H1 (cell line): ENCODE results near the gene TMEM59L. TPM values are rescaled to one million over a fixed set of nuclear protein-coding genes. Genes with fewer than 3 reads are reported as not detected.

ENCODE experiments used
- CHD7 ChIP-seq: fragments of 300-600 bp; sonication (generic); IDR thresholded peaks from 2 replicates; pipeline ENCODE4 v1.7.1; 2012; ENCODE audit warnings: low read length, moderate library complexity, mild to moderate bottlenecking, inconsistent platforms; ENCODE audit not compliant: insufficient replicate concordance
- EZH2 ChIP-seq: fragments of 200-600 bp; sonication (generic); IDR thresholded peaks from 2 replicates; pipeline ENCODE4 v1.7.1; 2012; ENCODE audit warnings: low read depth, mild to moderate bottlenecking, moderate library complexity, low read length, inconsistent platforms; ENCODE audit not compliant: severe bottlenecking
- SIX5 ChIP-seq: IDR thresholded peaks from 2 replicates; pipeline ENCODE4 v1.6.1; 2011; ENCODE audit warnings: mild to moderate bottlenecking, low read depth, low read length
- polyA plus RNA-seq, 7 experiments: library from polyadenylated mRNA; depleted of rRNA in 3 of 7; stranded (reverse) in 5 of 7; unstranded in 2 of 7; fragments of >200 nt in 5 of 7; fragments of 200-250 nt in 2 of 7; gene quantifications; 1 replicate in 5 of 7; 2 replicates in 1 of 7; 4 replicates in 1 of 7; pipeline versions ENCODE4 v1.2.1 to v1.2.3, GENCODE V29; 2011 to 2013; ENCODE audit warnings: missing spikeins in 2 of 7, mixed read lengths in 2 of 7
- total RNA-seq: library from RNA; stranded (reverse); fragmentation: NEBNext Ultra II Directional; extraction: Animal tissue kit (Norgen Biotek cat#: 25700); gene quantifications from 2 replicates; pipeline ENCODE4 v1.2.1, GENCODE V29; 2021

Gene TMEM59L
- total and polyA plus RNA-seq, 2 of the 8 experiments (the other 6 are each of a cell fraction or from before 2014, with no cell fraction given), result 4.0 to 12.2 TPM

GRCh38 chr19:18639706-18640243 lies 27.1 kb downstream of the TMEM59L start (continued):
- TF ChIP-seq CHD7, result no peak
- TF ChIP-seq EZH2, result no peak
- TF ChIP-seq SIX5, result no peak
